HL-60 (cell line): ENCODE measurements around the gene FOS.

Source experiments
- CTCF ChIP-seq: IDR thresholded peaks from one replicate; pipeline ENCODE4 v1.5.1; 2011; ENCODE audit warnings: low read length, control low read depth, inconsistent platforms; ENCODE audit not compliant: insufficient read depth
- GABPA ChIP-seq: IDR thresholded peaks from 2 replicates; pipeline ENCODE4 v1.6.1; 2012; ENCODE audit warnings: low read depth
- POLR2AphosphoS5 ChIP-seq: IDR thresholded peaks from 2 replicates; pipeline ENCODE4 v1.6.1; 2012; ENCODE audit warnings: low read depth
- REST ChIP-seq: IDR thresholded peaks from 2 replicates; pipeline ENCODE4 v1.6.1; 2012; ENCODE audit warnings: low read depth; ENCODE audit not compliant: insufficient replicate concordance

GRCh38 chr14:75258079-75258802 is 20.4 kb upstream of the FOS start:
- TF ChIP-seq CTCF (no peak), GABPA (no peak), POLR2AphosphoS5 (peak; percentile 28; the same call in 1 of the 2 replicates), REST (no peak)
